Measurements from ENCODE around the gene ELMO1.

DNA sequence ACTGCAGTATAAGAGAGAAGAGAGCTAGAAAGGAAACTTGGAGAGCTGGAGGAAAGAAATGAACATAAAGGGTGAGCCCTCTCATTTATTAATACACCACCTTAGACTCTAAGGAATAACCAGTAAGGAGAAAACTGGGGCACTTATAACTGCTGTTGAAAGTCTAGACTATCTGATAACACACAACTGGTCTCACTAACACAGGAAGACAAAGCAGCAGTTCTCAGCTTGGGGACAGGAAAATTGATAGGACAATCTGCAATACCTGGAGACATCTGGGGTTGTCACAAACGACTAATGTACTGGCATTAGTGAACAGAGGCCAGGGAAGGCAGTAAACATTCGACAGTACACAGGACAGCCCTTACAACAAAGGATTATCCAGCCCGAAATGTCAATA, 6.8 kb downstream of the ELMO1 start:
- TF ChIP-seq ZNF274 (IDR thresholded peaks at IDR 0.05; ENCODE audit: low read depth, low read length) (no peak), EZH2phosphoT487 (IDR thresholded peaks at IDR 0.05; ENCODE audit: borderline replicate concordance) (no peak), POLR2A (IDR thresholded peaks at IDR 0.05; ENCODE audit: borderline replicate concordance, extremely low read depth, insufficient read depth, insufficient read length) (no peak), MAX (IDR thresholded peaks at IDR 0.05) (no peak), CTCF (IDR thresholded peaks at IDR 0.05 in 2 of 3, conservative IDR thresholded peaks at IDR 0.05 in 1 of 3; ENCODE audit: borderline replicate concordance in 1 of 3, insufficient read depth in 1 of 3, low read depth in 2 of 3, low read length in 2 of 3) (no peak), TCF7L2 (IDR thresholded peaks at IDR 0.05; ENCODE audit: borderline replicate concordance, extremely low read depth, insufficient read depth, insufficient read length) (no peak), EZH2 (IDR thresholded peaks at IDR 0.05) (no peak)
